Pancreas (tissue), 10 donors: ENCODE measurements around the gene CDA. TPM values are rescaled to one million over a fixed set of nuclear protein-coding genes. Genes with fewer than 3 reads are reported as not detected.

Experiments
- ATAC-seq, 4 donors: fragments of 200-7000 bp; cut with Tn5 transposase; one replicate each; pipeline versions ENCODE4 v1.8.0 to v1.9.1; 2020; ENCODE audit warnings: mild to moderate bottlenecking in 4 of 4, moderate library complexity in 4 of 4
- DNase-seq, 6 donors: peaks; one replicate each; pipeline ENCODE4 v3.0.0-alpha.2; 2020
- FAIRE-seq: peaks from 2 replicates; lab custom pipeline; 2012; peaks lifted over from hg19 to GRCh38; lab: Jason Lieb, UNC
- H3K27ac ChIP-seq, 4 donors: fragments of 200-600 bp; sonication (generic); 1 replicate in 3 of 4; 2 replicates in 1 of 4; pipeline versions ENCODE4 v1.5.0 to v1.8.0; 2020
- H3K27me3 ChIP-seq, 4 donors: fragments of 200-600 bp; one replicate each; pipeline ENCODE4 v1.8.0; 2021
- H3K36me3 ChIP-seq, 3 donors: fragments of 200-600 bp; sonication (generic) in 1 of 3; one replicate each; pipeline versions ENCODE4 v1.5.0 to v1.8.0; 2020 to 2021
- H3K4me1 ChIP-seq, 3 donors: fragments of 200-600 bp; one replicate each; pipeline ENCODE4 v1.8.0; 2021
- H3K4me3 ChIP-seq, 4 donors: fragments of 200-600 bp; sonication (generic) in 2 of 4; one replicate each; pipeline versions ENCODE4 v1.5.0 to v1.8.0; 2020 to 2021
- H3K9me3 ChIP-seq, 4 donors: fragments of 200-600 bp; one replicate each; pipeline ENCODE4 v1.8.0; 2021
- CTCF ChIP-seq, 4 donors: fragments of 200-600 bp; sonication (generic) in 3 of 4; IDR thresholded peaks; one replicate each; pipeline versions ENCODE4 v1.5.0 to v1.8.0; 2021; ENCODE audit warnings: antibody characterized with exemption in 4 of 4
- WGBS, 2 donors: extraction: QIAGEN DNeasy Blood & Tissue Kit; methylation state at CpG; one replicate each; pipeline ENCODE4 v1.1.7; 2013; 5-methylcytosine and 5-hydroxymethylcytosine counted together
- intact Hi-C, 3 donors: fragments of 100-400 bp; cut with DNase I; formaldehyde crosslinking; loops; one replicate each; pipeline versions ENCODE4 v1.11.1 to v1.14.2; 2022
- polyA plus RNA-seq, 2 donors: library from polyadenylated mRNA; stranded (reverse); fragments of 200-250 nt; gene quantifications; one replicate each; pipeline ENCODE4 v1.2.3, GENCODE V29; 2013
- total RNA-seq, 6 donors: library from RNA; stranded (reverse); fragmentation: NEBNext Ultra II Directional in 4 of 6; extraction: Animal tissue kit (Norgen Biotek cat#: 25700) in 4 of 6; gene quantifications; one replicate each; pipeline versions ENCODE4 v1.2.1 to v1.2.4, GENCODE V29; 2021 to 2023
- donor health status: healthy with polysubstance abuse.
- donor health status: DM: no; HTN: no; CAD: no; lungs with moderate emphysema.
- donor health status: DM: no; HTN: no; CAD: no.
- donor health status: control.
- donor health status: control.
- donor health status: Bipolar disorder and iron deficiency.
- donor health status: DM: yes; HTN: yes; CAD: no.
- donor health status: DM: no; HTN: no; CAD: no.
- donor health status: DM: no; HTN: no; CAD: no.
- donor health status: DM: yes; HTN: yes; CAD: no.

CDA gene
- total and polyA plus RNA-seq, 8 donors = 0.16 to 1.2 (median 0.49) TPM; not detected in 1

GRCh38 chr1:20558191-20558590 is 30.7 kb upstream of the CDA start:
- intact Hi-C loops = no loop called here
- ATAC-seq (no peak), FAIRE-seq (no peak), DNase-seq (no peak)
- peaks cover 0 to under 1% (median 0%) of the 10 kb centered on the region in 4 donors for H3K27me3 ChIP-seq
- H3K36me3 ChIP-seq = no peaks in the 10 kb centered on the region
- WGBS, 2 donors = 52% methylated on average over 5 of the region's 5 CpGs
- H3K27ac ChIP-seq = no peak overlapping the region
- H3K9me3 ChIP-seq = no peaks in the 10 kb centered on the region
- no peak overlapping the region for H3K4me3 ChIP-seq
- no peaks in the 10 kb centered on the region for H3K4me1 ChIP-seq
- no peak for TF ChIP-seq CTCF (IDR thresholded peaks at IDR 0.05)

GRCh38 chr1:20560966-20561365 is 27.9 kb upstream of the CDA start:
- Histone ChIP-seq H3K27ac (no peak overlapping the region), H3K36me3 (no peaks in the 10 kb centered on the region), H3K4me3 (no peak overlapping the region), H3K9me3 (no peaks in the 10 kb centered on the region), H3K4me1 (no peaks in the 10 kb centered on the region), H3K27me3 (no peaks in the 10 kb centered on the region)
- DNase-seq = no peak
- intact Hi-C loops = no loop called here
- WGBS, 2 donors = 13 to 69% methylated on average over 1 of the region's 1 CpG
- TF ChIP-seq CTCF (IDR thresholded peaks at IDR 0.05) = no peak
- FAIRE-seq = no peak
- ATAC-seq = no peak

GRCh38 chr1:20565234-20565633 is 23.7 kb upstream of the CDA start:
- DNase-seq = no peak
- Histone ChIP-seq H3K27me3 (no peaks in the 10 kb centered on the region), H3K9me3 (no peaks in the 10 kb centered on the region), H3K27ac (no peak overlapping the region), H3K4me1 (no peaks in the 10 kb centered on the region), H3K36me3 (no peaks in the 10 kb centered on the region), H3K4me3 (no peak overlapping the region)
- WGBS, 2 donors = 44 to 69% methylated on average over 4 of the region's 4 CpGs
- ATAC-seq = no peak
- TF ChIP-seq CTCF (IDR thresholded peaks at IDR 0.05) = no peak
- FAIRE-seq = no peak
- intact Hi-C loops = no loop called here

GRCh38 chr1:20569523-20570098 is 19.3 kb upstream of the CDA start:
- Histone ChIP-seq H3K4me3 (no peak overlapping the region), H3K36me3 (no peaks in the 10 kb centered on the region), H3K4me1 (no peaks in the 10 kb centered on the region), H3K27ac (no peak overlapping the region), H3K9me3 (no peaks in the 10 kb centered on the region), H3K27me3 (no peaks in the 10 kb centered on the region)
- intact Hi-C loops = no loop called here
- no peak for TF ChIP-seq CTCF (IDR thresholded peaks at IDR 0.05)
- DNase-seq (no peak), FAIRE-seq (no peak), ATAC-seq (no peak)
- WGBS, 2 donors = 81 to 87% methylated on average over 4 of the region's 4 CpGs

GRCh38 chr1:20571427-20571826 is 17.5 kb upstream of the CDA start:
- ATAC-seq (no peak), FAIRE-seq (no peak), DNase-seq (no peak)
- Histone ChIP-seq H3K27me3 (no peaks in the 10 kb centered on the region), H3K4me3 (no peak overlapping the region), H3K27ac (no peak overlapping the region), H3K4me1 (no peaks in the 10 kb centered on the region), H3K36me3 (no peaks in the 10 kb centered on the region), H3K9me3 (no peaks in the 10 kb centered on the region)
- intact Hi-C loops = no loop called here
- TF ChIP-seq CTCF (IDR thresholded peaks at IDR 0.05) = no peak
- 77% methylated on average over 5 of the region's 5 CpGs for WGBS, 2 donors
